ENCODE data around the gene HLA-DMA. TPM values are rescaled to one million over a fixed set of nuclear protein-coding genes. Genes with fewer than 3 reads are reported as not detected.

Gene HLA-DMA
- total RNA-seq, 4 donors from 2014 or later = 28.8 to 85.2 (median 34.9) TPM

DNA sequence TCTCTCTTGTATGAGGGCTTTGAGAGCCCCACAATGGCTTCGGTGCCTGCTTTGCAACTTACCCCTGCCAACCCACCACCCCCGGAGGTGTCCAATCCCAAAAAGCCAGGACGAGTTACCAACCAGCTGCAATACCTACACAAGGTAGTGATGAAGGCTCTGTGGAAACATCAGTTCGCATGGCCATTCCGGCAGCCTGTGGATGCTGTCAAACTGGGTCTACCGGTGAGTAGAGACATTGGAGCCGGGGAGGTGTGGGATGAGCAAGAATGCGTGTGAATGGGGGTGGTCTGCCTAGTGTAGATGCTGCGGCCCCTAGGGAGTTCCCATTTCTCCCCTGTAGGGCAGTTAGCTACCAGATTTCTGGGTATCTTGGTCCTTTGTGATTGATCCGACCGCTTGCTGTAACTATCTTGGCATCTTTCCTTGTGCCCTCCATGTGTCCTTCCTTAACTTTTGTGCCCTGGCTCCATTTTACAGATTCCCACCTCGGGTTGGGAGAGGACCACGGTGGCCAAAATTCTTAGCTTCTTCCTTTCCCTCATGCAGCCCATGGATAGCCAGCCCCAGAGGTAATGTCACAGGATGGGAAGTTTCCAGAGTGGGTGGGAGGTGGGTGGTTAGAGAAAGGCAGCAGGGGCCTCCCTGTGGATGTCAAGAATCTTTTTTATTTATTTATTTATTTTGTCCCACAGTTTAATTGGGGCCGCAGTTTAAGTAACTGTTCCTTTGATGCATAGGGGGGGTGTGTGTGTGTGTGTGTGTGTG, 21.8 kb upstream of the HLA-DMA start:
- Histone ChIP-seq H3K27me3 (no peaks in the 10 kb centered on the region), H3K4me1 (peaks cover 6 to 52% (median 38%) of the 10 kb centered on the region in 4 donors), H3K4me3 (peak overlapping the region; percentile 48 to 75 (median 64)), H3K27ac (peak overlapping the region in 3 of 4 donors; percentile 36 to 99 (median 52)), H3K9me3 (no peaks in the 10 kb centered on the region), H3K36me3 (peaks cover 4 to 63% (median 38%) of the 10 kb centered on the region in 3 donors)
- TF ChIP-seq, protein P1, sequence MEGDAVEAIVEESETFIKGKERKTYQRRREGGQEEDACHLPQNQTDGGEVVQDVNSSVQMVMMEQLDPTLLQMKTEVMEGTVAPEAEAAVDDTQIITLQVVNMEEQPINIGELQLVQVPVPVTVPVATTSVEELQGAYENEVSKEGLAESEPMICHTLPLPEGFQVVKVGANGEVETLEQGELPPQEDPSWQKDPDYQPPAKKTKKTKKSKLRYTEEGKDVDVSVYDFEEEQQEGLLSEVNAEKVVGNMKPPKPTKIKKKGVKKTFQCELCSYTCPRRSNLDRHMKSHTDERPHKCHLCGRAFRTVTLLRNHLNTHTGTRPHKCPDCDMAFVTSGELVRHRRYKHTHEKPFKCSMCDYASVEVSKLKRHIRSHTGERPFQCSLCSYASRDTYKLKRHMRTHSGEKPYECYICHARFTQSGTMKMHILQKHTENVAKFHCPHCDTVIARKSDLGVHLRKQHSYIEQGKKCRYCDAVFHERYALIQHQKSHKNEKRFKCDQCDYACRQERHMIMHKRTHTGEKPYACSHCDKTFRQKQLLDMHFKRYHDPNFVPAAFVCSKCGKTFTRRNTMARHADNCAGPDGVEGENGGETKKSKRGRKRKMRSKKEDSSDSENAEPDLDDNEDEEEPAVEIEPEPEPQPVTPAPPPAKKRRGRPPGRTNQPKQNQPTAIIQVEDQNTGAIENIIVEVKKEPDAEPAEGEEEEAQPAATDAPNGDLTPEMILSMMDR (IDR thresholded peaks at IDR 0.05) = no peak
- no peak for TF ChIP-seq EP300 (IDR thresholded peaks at IDR 0.05)
- TF ChIP-seq POLR2A (IDR thresholded peaks at IDR 0.05) = no peak
- DNase-seq (ENCODE audit: low spot score in 2 of 2) = no peak
- 2 to 4% methylated on average over 9 to 14 of the region's 14 CpGs for WGBS, 2 donors

DNA sequence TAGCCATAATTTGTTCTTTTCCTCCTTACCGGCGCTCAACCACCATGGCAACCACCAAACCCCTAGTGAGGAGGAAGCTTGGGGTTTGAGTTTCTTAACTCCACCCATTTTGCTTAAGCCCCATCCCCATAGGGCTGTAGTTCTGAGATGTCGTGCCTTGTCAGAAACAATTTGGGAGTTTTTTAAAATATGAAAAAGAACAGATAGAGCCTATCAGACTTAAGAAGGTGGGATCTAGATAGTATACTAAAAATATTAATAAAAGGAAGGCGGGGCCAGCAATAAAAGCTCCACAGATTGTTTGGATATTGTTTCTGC, 21.1 kb upstream of the HLA-DMA start:
- H3K9me3 ChIP-seq = no peaks in the 10 kb centered on the region
- H3K27ac ChIP-seq = peak overlapping the region; percentile 62 to 100 (median 90)
- peaks cover 6 to 46% (median 35%) of the 10 kb centered on the region in 4 donors for H3K4me1 ChIP-seq
- TF ChIP-seq, protein P1 (IDR thresholded peaks at IDR 0.05) = no peak
- TF ChIP-seq POLR2A (IDR thresholded peaks at IDR 0.05) = no peak
- TF ChIP-seq EP300 (IDR thresholded peaks at IDR 0.05) = no peak
- H3K27me3 ChIP-seq = no peaks in the 10 kb centered on the region
- H3K36me3 ChIP-seq = peaks cover 4 to 55% (median 31%) of the 10 kb centered on the region in 3 donors
- no peak for DNase-seq (ENCODE audit: low spot score in 2 of 2)
- 0 to 2% methylated on average over 4 of the region's 4 CpGs for WGBS, 2 donors
- H3K4me3 ChIP-seq = peak overlapping the region; percentile 48 to 75 (median 64)

DNA sequence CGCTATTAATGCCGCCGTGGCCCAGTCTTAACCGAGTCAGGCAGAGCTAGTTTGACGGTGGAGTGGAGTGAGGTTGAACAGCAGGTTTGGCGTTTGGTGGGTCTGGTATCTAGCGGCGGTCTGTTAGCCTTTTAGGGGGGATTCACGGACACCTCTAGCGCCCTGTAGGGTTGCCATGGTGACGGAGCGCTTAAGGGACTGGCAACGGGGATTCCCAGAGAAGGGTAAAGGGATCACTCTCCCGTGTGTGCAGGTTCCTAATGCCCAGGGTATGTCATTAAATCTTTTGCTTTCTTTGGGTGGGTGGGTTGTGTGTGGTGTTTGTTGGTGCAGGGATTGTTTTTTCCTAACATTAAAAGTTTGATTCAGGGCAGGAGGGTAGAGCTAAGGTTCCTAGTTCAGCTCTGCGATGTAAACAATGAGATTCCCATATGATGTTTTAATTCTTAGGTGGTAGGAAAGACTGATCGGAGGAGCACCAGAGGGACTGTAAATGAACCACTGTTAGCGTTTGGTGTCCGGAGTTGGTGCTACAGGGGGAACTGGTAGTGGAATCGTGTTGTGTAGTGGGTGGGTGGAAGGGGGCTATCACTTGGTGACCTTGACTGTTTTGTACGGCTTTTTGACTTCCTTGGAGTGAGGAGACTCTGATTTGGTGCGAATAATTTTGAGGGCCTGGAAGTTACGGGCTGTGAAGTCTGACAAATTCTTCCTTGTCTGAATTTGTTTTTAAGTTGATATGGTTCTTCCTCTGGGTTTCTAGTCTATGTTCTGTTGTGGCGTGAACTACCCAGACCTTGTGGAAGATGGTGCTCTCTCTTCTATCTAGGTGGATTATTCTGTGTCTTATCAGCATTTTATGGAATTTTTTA, 20.5 kb upstream of the HLA-DMA start:
- Histone ChIP-seq H3K4me3 (peak overlapping the region; percentile 48 to 75 (median 64)), H3K27ac (peak overlapping the region; percentile 62 to 100 (median 90)), H3K36me3 (peaks cover 4 to 49% (median 31%) of the 10 kb centered on the region in 3 donors), H3K9me3 (no peaks in the 10 kb centered on the region), H3K4me1 (peaks cover 6 to 44% (median 33%) of the 10 kb centered on the region in 4 donors), H3K27me3 (no peaks in the 10 kb centered on the region)
- TF ChIP-seq, protein P1 (IDR thresholded peaks at IDR 0.05) = no peak
- TF ChIP-seq POLR2A (IDR thresholded peaks at IDR 0.05) = no peak
- TF ChIP-seq EP300 (IDR thresholded peaks at IDR 0.05) = no peak
- DNase-seq (ENCODE audit: low spot score in 2 of 2) = peak in 1 of 2 donors; percentile 40
- WGBS, 2 donors = 0 to 1% methylated on average over 18 to 23 of the region's 23 CpGs

DNA sequence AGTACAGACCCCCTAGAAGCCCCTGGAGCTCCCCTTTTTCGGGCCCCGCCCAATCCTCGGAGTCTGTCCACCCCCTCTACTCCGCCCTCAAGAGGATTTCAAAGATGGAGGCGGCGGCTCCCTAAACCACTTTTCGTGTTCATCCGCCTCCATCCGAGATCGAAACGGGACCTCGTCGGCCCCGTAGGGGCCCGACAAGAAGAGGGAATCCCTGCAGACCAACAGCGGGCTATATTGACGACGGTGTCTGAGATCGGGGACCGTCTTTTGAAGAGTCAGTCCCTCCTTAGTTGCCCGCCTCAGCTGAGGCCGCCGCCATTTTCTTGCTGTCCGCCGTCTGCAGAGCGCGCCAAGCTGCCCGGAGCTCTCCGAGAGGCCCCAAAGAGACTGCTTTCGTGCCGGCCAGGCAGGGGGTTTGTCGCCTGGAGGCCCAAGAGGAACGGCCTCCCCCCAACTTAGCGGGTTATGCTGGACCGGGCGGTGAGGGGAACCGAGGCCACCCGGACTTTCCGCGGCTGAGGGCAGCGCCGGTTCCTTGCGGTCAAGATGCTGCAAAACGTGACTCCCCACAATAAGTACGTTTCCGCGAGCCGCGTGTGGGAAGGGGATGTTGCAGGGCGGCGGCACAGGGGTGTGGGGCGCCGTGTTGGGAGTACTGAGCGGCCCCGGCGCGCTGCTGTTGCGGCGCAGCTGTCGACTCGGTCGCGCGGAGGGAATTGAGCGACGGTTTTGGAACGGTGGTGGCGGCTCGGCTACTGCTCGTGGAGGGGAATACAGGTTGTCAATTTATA, 19.7 kb upstream of the HLA-DMA start:
- no peak for DNase-seq (ENCODE audit: low spot score in 2 of 2)
- H3K9me3 ChIP-seq = no peaks in the 10 kb centered on the region
- H3K4me1 ChIP-seq = peaks cover 6 to 36% (median 29%) of the 10 kb centered on the region in 4 donors
- no peaks in the 10 kb centered on the region for H3K27me3 ChIP-seq
- peak overlapping the region; percentile 62 to 100 (median 90) for H3K27ac ChIP-seq
- 0% methylated on average over 30 to 69 of the region's 70 CpGs for WGBS, 2 donors
- peaks cover 4 to 41% (median 28%) of the 10 kb centered on the region in 3 donors for H3K36me3 ChIP-seq
- TF ChIP-seq EP300 (IDR thresholded peaks at IDR 0.05) (no peak), POLR2A (IDR thresholded peaks at IDR 0.05) (no peak)
- TF ChIP-seq, protein P1 (IDR thresholded peaks at IDR 0.05) = no peak
- H3K4me3 ChIP-seq = peak overlapping the region; percentile 48 to 75 (median 64)
